Stimulated activated memory B cell treated with anti-CD40 and anti-IgM and Interleukin-4, amounts not matched to agents 10 μg/mL and 1 μg/mL and 100 μg/mL, for 72 hours (primary cell): ENCODE results near the gene IL15RA.

ENCODE experiments used
- ATAC-seq: fragments of 150-1000 bp; cut with Tn5 transposase; 2 replicates; pipeline ENCODE4 v1.10.0; 2021
- H3K27ac Mint-ChIP-seq: one replicate; pipeline ENCODE4 v1.8.0; 2022; ENCODE audit warnings: mild to moderate bottlenecking, mixed read lengths
- H3K27me3 Mint-ChIP-seq: one replicate; pipeline ENCODE4 v1.8.0; 2022; ENCODE audit warnings: mixed read lengths
- H3K36me3 Mint-ChIP-seq: one replicate; pipeline ENCODE4 v1.8.0; 2022; ENCODE audit warnings: mixed read lengths
- H3K4me1 Mint-ChIP-seq: one replicate; pipeline ENCODE4 v1.8.0; 2022; ENCODE audit warnings: mixed read lengths
- H3K4me3 Mint-ChIP-seq: one replicate; pipeline ENCODE4 v1.8.0; 2022; ENCODE audit warnings: mild to moderate bottlenecking, moderate library complexity, mixed read lengths
- H3K9me3 Mint-ChIP-seq: one replicate; pipeline ENCODE4 v1.8.0; 2022; ENCODE audit warnings: mixed read lengths

IL15RA gene

GRCh38 chr10:5941579-5941978, 35.8 kb downstream of the IL15RA start:
- H3K27me3 Mint-ChIP-seq, result no peaks in the 10 kb centered on the region
- H3K9me3 Mint-ChIP-seq, result no peaks in the 10 kb centered on the region
- H3K4me3 Mint-ChIP-seq, result no peak overlapping the region
- H3K36me3 Mint-ChIP-seq, result peaks cover 24% of the 10 kb centered on the region
- no peak for ATAC-seq
- no peak overlapping the region for H3K27ac Mint-ChIP-seq
- peaks cover 11% of the 10 kb centered on the region for H3K4me1 Mint-ChIP-seq

DNA sequence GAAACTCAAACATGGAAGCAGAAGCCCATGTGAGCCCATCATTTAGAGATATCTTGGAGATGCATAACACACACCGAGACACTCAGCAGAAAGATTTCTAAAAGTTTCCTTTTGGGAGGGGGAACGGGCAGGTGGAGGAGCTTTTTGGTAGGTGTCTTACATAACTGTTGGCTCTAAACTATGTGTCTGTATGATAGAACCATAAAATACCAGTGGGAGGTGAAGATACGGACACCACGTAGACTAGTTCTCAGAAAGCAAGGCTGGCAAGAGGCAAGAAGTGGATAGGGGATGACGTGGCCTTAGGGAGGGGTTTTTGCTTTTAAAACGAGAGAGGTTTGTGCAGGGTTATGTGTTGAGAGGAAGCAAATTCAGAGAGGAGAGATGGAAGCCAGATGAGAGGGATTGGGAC, 36.5 kb downstream of the IL15RA start:
- H3K36me3 Mint-ChIP-seq, result peaks cover 31% of the 10 kb centered on the region

GRCh38 chr10:5938291-5938690, 39.1 kb downstream of the IL15RA start:
- ATAC-seq, result no peak
- Mint-ChIP-seq H3K36me3 (peaks cover 42% of the 10 kb centered on the region), H3K27ac (no peak overlapping the region), H3K27me3 (no peaks in the 10 kb centered on the region), H3K9me3 (no peaks in the 10 kb centered on the region), H3K4me3 (no peak overlapping the region), H3K4me1 (no peaks in the 10 kb centered on the region)

More for the DNA sequence above, 36.5 kb downstream of the IL15RA start:
- Mint-ChIP-seq H3K27me3 (no peaks in the 10 kb centered on the region), H3K9me3 (no peaks in the 10 kb centered on the region), H3K4me3 (no peak overlapping the region), H3K4me1 (peaks cover 8% of the 10 kb centered on the region), H3K27ac (no peak overlapping the region)
- no peak for ATAC-seq

- Mint-ChIP-seq H3K4me1 (no peaks in the 10 kb centered on the region), H3K27me3 (no peaks in the 10 kb centered on the region), H3K9me3 (no peaks in the 10 kb centered on the region), H3K36me3 (peaks cover 51% of the 10 kb centered on the region), H3K4me3 (no peak overlapping the region), H3K27ac (no peak overlapping the region)
- ATAC-seq, result no peak
Observed at GRCh38 chr10:5937016-5937415, 40.3 kb downstream of the IL15RA start.

DNA sequence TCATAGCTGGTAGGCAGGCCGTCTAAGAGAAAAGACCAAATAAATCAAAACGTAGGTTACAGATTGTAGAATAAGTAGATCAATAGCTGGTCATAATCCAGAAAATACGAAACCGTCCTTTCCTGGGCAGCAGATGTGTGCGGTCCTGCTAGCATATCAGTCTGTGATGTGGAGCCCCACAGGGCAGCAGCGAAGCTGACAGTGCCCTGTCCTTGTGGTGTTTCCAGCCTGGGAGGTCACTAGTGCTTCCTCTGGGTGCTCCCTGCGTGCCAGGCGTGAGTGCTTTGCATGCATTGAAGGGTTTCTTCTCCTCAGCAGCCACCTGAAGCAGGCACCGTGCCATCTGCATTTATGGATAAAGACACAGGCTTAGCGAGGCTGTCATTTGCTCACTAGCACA, 41.7 kb downstream of the IL15RA start:
- Mint-ChIP-seq H3K4me1 (no peaks in the 10 kb centered on the region), H3K4me3 (no peak overlapping the region), H3K9me3 (no peaks in the 10 kb centered on the region), H3K27ac (no peak overlapping the region), H3K36me3 (peaks cover 62% of the 10 kb centered on the region), H3K27me3 (no peaks in the 10 kb centered on the region)
- ATAC-seq, result no peak

DNA sequence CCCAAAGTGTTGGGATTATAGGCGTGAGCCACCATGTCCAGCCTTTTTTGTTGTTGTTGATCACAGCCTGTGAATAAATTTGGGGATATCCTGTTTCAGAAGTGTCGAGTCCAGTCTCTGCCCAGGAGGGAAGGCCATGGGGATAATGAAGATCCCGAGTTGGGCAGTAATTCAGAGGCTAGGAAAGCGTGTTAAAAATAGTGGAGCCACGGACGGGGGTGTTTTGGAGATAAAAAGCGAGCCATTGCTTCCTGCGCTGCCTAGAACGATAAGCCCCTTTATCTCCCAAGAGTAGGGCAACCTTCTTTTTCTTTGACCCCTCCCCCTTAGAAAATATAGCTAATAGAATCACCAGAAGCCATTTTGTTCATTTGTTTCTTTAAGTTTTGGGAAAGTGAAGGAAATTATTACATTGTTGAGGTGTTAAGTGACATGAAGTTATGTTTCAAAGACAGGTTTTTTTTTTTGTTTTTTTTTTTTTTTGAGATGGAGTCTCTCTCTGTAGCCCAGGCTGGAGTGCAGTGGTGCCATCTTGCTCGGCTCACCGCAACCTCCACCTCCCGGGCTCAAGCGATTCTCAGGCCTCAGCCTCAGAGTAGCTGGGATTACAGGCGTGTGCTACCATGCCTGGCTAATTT, 43.3 kb downstream of the IL15RA start:
- H3K36me3 Mint-ChIP-seq, result peaks cover 70% of the 10 kb centered on the region

GRCh38 chr10:5932345-5932744, 45.0 kb downstream of the IL15RA start:
- Mint-ChIP-seq H3K4me3 (no peak overlapping the region), H3K36me3 (peaks cover 65% of the 10 kb centered on the region), H3K27ac (no peak overlapping the region), H3K27me3 (no peaks in the 10 kb centered on the region), H3K9me3 (no peaks in the 10 kb centered on the region), H3K4me1 (no peaks in the 10 kb centered on the region)
- no peak for ATAC-seq

More for the DNA sequence above, 43.3 kb downstream of the IL15RA start:
- Mint-ChIP-seq H3K4me3 (no peak overlapping the region), H3K4me1 (no peaks in the 10 kb centered on the region), H3K27me3 (no peaks in the 10 kb centered on the region), H3K9me3 (no peaks in the 10 kb centered on the region), H3K27ac (no peak overlapping the region)
- ATAC-seq, result no peak

DNA sequence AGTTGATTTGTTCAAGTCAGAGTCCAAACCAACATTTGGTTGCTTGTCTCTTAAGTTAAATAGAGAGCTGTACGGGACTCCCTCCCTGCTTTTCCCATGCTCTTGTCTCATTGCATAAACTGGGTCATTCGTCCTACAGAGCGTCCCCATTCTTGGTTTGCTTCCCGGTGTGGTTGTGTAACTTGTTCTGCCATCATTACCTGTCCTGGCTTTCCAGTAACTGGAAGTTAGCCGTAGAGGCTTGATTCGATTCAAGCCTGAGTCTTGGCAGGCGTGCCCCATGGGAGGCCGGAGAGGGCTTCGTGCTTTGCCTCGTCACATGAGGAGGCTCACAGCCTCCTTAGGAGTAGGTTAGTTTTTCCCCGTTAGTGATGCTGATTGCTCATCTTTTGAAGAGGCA, 47.1 kb downstream of the IL15RA start:
- no peak overlapping the region for H3K27ac Mint-ChIP-seq

DNA sequence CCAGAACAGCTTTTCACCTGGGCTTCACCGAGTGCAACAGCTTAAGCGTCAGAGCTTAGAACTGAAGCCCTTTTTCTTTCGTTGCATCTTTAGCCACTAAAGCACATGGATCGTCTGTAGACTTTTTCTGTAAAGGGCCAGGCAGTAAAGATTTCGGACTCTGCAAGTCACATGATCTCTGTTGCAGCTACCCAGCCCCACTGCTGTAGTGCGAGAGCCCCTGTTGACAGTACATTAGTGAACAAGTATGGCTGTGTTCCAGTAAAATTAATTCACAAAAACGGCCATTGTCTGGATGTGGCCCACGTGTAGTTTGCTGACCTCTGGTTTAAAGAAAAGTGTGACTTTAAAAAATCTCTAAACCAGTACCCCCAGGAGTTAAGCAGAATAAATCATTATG, 47.9 kb downstream of the IL15RA start:
- Mint-ChIP-seq H3K9me3 (no peaks in the 10 kb centered on the region), H3K36me3 (peaks cover 72% of the 10 kb centered on the region), H3K27me3 (no peaks in the 10 kb centered on the region), H3K4me1 (no peaks in the 10 kb centered on the region), H3K4me3 (no peak overlapping the region), H3K27ac (no peak overlapping the region)
- no peak for ATAC-seq

More for the DNA sequence above, 47.1 kb downstream of the IL15RA start:
- no peak for ATAC-seq
- Mint-ChIP-seq H3K36me3 (peaks cover 64% of the 10 kb centered on the region), H3K9me3 (no peaks in the 10 kb centered on the region), H3K27me3 (no peaks in the 10 kb centered on the region), H3K4me1 (no peaks in the 10 kb centered on the region), H3K4me3 (no peak overlapping the region)

- H3K36me3 Mint-ChIP-seq, result peaks cover 74% of the 10 kb centered on the region
- ATAC-seq, result no peak
- no peak overlapping the region for H3K27ac Mint-ChIP-seq
- H3K9me3 Mint-ChIP-seq, result no peaks in the 10 kb centered on the region
- H3K4me1 Mint-ChIP-seq, result no peaks in the 10 kb centered on the region
- no peaks in the 10 kb centered on the region for H3K27me3 Mint-ChIP-seq
- H3K4me3 Mint-ChIP-seq, result no peak overlapping the region
Observed at GRCh38 chr10:5927306-5927705, 50.0 kb downstream of the IL15RA start.

GRCh38 chr10:5924889-5925288, 52.5 kb downstream of the IL15RA start:
- H3K9me3 Mint-ChIP-seq, result no peaks in the 10 kb centered on the region
- no peak for ATAC-seq
- H3K4me1 Mint-ChIP-seq, result no peaks in the 10 kb centered on the region
- H3K36me3 Mint-ChIP-seq, result peaks cover 76% of the 10 kb centered on the region
- H3K27me3 Mint-ChIP-seq, result no peaks in the 10 kb centered on the region
- H3K4me3 Mint-ChIP-seq, result no peak overlapping the region
- H3K27ac Mint-ChIP-seq, result no peak overlapping the region

DNA sequence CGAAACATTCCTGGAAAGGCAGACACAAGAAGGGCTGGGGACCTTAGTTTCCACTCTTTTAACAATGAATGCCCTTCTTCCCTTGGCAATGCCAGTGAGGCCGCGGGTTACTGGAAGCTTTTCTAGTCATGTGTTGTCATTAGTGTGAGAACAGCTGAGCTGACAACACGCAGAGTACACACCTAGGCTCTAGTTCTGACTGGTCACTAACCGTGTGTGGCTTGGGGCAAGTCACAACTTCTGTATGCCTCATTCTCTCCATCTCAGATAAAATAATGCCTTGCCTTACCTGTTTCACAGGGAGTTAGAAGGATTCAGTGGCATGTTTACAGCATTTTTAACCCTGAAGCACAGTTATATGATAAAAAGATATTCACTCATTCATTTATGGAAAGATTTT, 55.6 kb downstream of the IL15RA start:
- no peaks in the 10 kb centered on the region for H3K4me1 Mint-ChIP-seq
- ATAC-seq, result no peak
- H3K27ac Mint-ChIP-seq, result no peak overlapping the region
- H3K9me3 Mint-ChIP-seq, result no peaks in the 10 kb centered on the region
- H3K27me3 Mint-ChIP-seq, result no peaks in the 10 kb centered on the region
- peaks cover 74% of the 10 kb centered on the region for H3K36me3 Mint-ChIP-seq
- H3K4me3 Mint-ChIP-seq, result no peak overlapping the region

- ATAC-seq, result no peak
- Mint-ChIP-seq H3K36me3 (peaks cover 77% of the 10 kb centered on the region), H3K27ac (no peak overlapping the region), H3K4me1 (no peaks in the 10 kb centered on the region), H3K9me3 (no peaks in the 10 kb centered on the region), H3K27me3 (no peaks in the 10 kb centered on the region), H3K4me3 (no peak overlapping the region)
Observed at GRCh38 chr10:5919568-5919967, 57.8 kb downstream of the IL15RA start.

- H3K9me3 Mint-ChIP-seq, result no peaks in the 10 kb centered on the region
- no peaks in the 10 kb centered on the region for H3K4me1 Mint-ChIP-seq
- ATAC-seq, result no peak
- H3K27me3 Mint-ChIP-seq, result no peaks in the 10 kb centered on the region
- H3K36me3 Mint-ChIP-seq, result peaks cover 76% of the 10 kb centered on the region
- H3K27ac Mint-ChIP-seq, result no peak overlapping the region
- no peak overlapping the region for H3K4me3 Mint-ChIP-seq
Observed at GRCh38 chr10:5918763-5919162, 58.6 kb downstream of the IL15RA start.

DNA sequence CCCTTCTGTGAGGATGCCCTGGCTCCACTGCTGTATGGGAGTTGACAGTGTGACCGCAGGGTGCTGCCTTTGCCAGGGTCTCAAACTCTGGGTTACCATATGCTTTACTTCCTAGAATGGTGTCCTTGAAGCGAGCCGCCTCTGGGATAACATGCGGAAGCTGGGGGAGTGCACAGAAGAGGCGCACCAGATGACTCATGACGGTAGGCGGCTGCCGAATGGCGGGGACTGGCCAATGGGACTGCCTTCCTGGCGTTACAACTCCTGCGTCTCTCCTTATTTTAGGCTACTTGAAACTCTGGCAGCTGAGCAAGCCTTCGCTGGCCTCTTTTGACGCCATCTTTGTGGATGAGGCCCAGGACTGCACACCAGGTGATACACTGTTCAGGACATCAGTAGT, 60.0 kb downstream of the IL15RA start:
- no peaks in the 10 kb centered on the region for H3K27me3 Mint-ChIP-seq
- no peaks in the 10 kb centered on the region for H3K4me1 Mint-ChIP-seq
- no peaks in the 10 kb centered on the region for H3K9me3 Mint-ChIP-seq
- no peak overlapping the region for H3K4me3 Mint-ChIP-seq
- H3K27ac Mint-ChIP-seq, result no peak overlapping the region
- H3K36me3 Mint-ChIP-seq, result peaks cover 81% of the 10 kb centered on the region
- ATAC-seq, result no peak

DNA sequence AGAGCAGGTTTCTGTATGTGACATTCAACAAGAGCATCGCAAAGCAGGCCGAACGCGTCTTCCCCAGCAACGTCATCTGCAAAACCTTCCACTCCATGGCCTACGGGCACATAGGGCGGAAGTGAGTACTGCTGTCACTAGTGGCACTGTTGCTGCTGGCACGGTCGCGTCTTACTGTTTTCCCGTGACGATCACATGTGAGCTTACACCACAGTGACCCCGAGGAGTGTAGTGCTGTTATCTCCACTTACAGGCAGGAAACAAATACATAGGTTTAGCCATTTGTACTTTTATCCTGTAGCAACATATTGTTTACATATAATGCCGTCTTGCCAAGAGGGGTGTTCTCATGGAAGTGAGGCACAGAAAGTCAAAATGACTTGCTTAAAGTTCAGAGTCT, 61.9 kb downstream of the IL15RA start:
- Mint-ChIP-seq H3K4me3 (no peak overlapping the region), H3K27ac (no peak overlapping the region), H3K9me3 (no peaks in the 10 kb centered on the region), H3K27me3 (no peaks in the 10 kb centered on the region), H3K36me3 (peaks cover 79% of the 10 kb centered on the region), H3K4me1 (peaks cover 6% of the 10 kb centered on the region)
- no peak for ATAC-seq

DNA sequence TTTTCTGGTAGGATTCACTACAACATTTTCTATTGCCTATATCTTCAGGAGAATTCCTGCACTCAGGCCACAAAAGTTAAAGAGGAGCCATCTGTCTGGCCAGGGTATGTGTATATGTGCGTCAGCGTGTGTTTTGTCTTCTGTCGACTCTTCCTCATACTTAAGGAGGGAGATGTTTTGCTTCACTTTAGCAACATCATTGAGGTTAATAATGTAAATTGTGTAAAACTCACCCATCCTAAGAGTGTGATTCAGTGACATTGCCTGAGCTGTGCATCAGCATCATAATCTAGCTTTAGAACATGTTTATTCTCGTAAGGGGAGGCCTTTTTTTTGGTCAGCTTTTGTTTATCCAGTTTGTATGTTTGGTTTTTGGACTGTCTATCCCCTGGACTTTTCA, 63.6 kb downstream of the IL15RA start:
- no peak for ATAC-seq
- Mint-ChIP-seq H3K36me3 (peaks cover 84% of the 10 kb centered on the region), H3K27ac (no peak overlapping the region), H3K4me1 (peaks cover 6% of the 10 kb centered on the region), H3K4me3 (no peak overlapping the region), H3K27me3 (no peaks in the 10 kb centered on the region), H3K9me3 (no peaks in the 10 kb centered on the region)
